Testis (tissue), 2 donors: Measurements from ENCODE around the gene AUP1.

Experiments
- POLR2A ChIP-seq: fragments of 450-650 bp; IDR thresholded peaks from one replicate; pipeline ENCODE4 v1.6.1; 2017; ENCODE audit warnings: antibody characterized with exemption, mild to moderate bottlenecking, moderate library complexity
- TF ChIP-seq, protein P1 (sequence below), 3 experiments: fragments of 450-650 bp in 2 of 3; fragments of 200-600 bp in 1 of 3; sonication (generic) in 1 of 3; IDR thresholded peaks; one replicate each; pipeline ENCODE4 v1.5.1; 2016 to 2019; ENCODE audit warnings: antibody characterized with exemption in 3 of 3, mild to moderate bottlenecking in 2 of 3, moderate library complexity in 1 of 3

DNA sequence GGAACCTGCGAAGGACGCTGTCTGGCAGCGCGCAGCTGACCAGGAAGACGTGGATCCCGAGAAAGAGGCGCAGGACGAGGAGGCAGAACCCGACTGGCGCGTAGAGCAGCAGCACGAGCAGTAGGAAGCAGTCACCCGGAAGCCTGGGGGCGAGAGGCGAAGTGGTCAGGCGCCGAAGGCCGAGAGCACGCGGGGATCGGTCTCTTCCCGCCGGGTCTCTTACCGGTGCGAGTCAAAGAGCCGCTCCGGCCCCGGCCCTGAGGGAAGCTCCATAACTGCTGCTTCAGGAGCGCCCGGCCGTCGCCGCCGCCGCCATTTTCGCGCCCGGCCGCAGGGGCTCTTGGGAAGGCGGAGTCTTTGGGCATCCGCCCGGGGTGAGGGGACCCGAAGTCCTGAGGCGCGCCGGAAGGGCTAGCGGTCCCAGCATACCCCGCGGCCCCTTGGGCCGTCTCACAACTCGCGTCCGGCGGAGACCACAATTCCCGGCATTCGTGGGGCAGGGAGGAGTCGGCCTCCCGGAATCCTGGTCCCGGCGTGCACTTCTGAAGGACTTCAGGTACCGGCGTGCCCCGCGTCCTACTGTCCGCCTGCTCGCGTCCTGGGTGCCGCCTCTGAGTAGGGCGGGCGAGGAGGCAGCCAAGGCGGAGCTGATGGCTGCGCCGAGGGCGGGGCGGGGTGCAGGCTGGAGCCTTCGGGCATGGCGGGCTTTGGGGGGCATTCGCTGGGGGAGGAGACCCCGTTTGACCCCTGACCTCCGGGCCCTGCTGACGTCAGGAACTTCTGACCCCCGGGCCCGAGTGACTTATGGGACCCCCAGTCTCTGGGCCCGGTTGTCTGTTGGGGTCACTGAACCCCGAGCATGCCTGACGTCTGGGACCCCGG, at the start of gene AUP1, which contains the start of gene HTRA2:
- TF ChIP-seq, protein P1, sequence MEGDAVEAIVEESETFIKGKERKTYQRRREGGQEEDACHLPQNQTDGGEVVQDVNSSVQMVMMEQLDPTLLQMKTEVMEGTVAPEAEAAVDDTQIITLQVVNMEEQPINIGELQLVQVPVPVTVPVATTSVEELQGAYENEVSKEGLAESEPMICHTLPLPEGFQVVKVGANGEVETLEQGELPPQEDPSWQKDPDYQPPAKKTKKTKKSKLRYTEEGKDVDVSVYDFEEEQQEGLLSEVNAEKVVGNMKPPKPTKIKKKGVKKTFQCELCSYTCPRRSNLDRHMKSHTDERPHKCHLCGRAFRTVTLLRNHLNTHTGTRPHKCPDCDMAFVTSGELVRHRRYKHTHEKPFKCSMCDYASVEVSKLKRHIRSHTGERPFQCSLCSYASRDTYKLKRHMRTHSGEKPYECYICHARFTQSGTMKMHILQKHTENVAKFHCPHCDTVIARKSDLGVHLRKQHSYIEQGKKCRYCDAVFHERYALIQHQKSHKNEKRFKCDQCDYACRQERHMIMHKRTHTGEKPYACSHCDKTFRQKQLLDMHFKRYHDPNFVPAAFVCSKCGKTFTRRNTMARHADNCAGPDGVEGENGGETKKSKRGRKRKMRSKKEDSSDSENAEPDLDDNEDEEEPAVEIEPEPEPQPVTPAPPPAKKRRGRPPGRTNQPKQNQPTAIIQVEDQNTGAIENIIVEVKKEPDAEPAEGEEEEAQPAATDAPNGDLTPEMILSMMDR (IDR thresholded peaks at IDR 0.05) = no peak
- TF ChIP-seq POLR2A = no peak
